Motor neuron (in vitro differentiated cells): ENCODE results near the gene DLG5. TPM values are rescaled to one million over a fixed set of nuclear protein-coding genes. Genes with fewer than 3 reads are reported as not detected.

ENCODE experiments used
- ATAC-seq, 8 experiments: fragments of 200-7000 bp; cut with Tn5 transposase; replicated peaks in 6 of 8; 2 replicates each; pipeline ENCODE4 v1.8.0; 2021; ENCODE audit warnings: mild to moderate bottlenecking in 8 of 8, moderate library complexity in 8 of 8
- H3K27ac ChIP-seq, 2 donors: fragments of 250-450 bp; sonication (Bioruptor Pico); 2 replicates each; pipeline ENCODE4 v1.9.0; 2021; ENCODE audit warnings: antibody characterized with exemption in 2 of 2, mild to moderate bottlenecking in 2 of 2, moderate library complexity in 1 of 2
- H3K4me1 ChIP-seq, 2 donors: fragments of 250-450 bp; sonication (Bioruptor Pico); replicated peaks in 1 of 2; 2 replicates each; pipeline ENCODE4 v1.6.1; 2021; ENCODE audit warnings: antibody characterized with exemption in 2 of 2, mild to moderate bottlenecking in 2 of 2, moderate library complexity in 1 of 2
- H3K4me3 ChIP-seq, 5 donors: fragments of 250-450 bp; sonication (Bioruptor Pico); 2 replicates each; pipeline ENCODE4 v1.9.0; 2021; ENCODE audit warnings: antibody characterized with exemption in 5 of 5, mild to moderate bottlenecking in 5 of 5, moderate library complexity in 4 of 5
- WGBS, 10 experiments: fragments of 450-650 bp; shearing (Covaris generic); methylation state at CpG; one replicate each; pipeline ENCODE4 v1.0.0; 2022; 5-methylcytosine and 5-hydroxymethylcytosine counted together
- in situ Hi-C, 9 experiments: fragments of 400-800 bp; cut with MboI; loops; one replicate each; pipeline ENCODE4 v1.15.0; 2021; ENCODE audit warnings: low sequenced_read_pairs in 9 of 9, low pct_unique_long_range_greater_than_20kb in 2 of 9; ENCODE audit not compliant: unreplicated experiment in 9 of 9
- total RNA-seq, 8 experiments: library from RNA; unstranded; fragments of 300-600 nt; gene quantifications; 2 replicates each; pipeline versions ENCODE4 v1.2.3 to v1.2.4, GENCODE V29; 2022

The DLG5 gene
- total RNA-seq, 8 experiments from 2014 or later: 18.2 to 62.7 (median 23.4) TPM

DNA sequence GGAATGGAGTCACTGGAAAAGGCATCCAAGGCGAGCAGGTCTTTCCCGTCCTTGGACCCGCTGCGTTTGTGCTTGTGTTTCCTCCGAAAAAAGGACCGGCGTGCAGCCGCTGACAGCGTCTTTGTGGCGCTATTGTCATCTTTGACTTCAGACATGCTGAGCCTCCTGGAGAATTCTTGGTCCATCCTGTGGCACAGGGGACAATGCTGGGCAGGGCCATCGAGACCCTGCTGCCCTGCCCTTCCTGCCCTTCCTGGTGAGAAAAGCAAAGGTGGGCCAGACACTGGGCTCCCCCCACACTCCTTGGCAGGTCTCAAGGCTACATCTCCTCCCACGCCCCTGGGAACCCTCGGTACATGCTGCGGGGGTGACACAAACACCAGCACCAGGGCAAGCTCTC, 120.9 kb downstream of the DLG5 start:
- Histone ChIP-seq H3K4me3 (no peak overlapping the region), H3K4me1 (no peaks in the 10 kb centered on the region), H3K27ac (no peak overlapping the region)
- no peak for ATAC-seq
- in situ Hi-C loops: no loop called here
- WGBS, 10 experiments: 80 to 100% (median 96%) methylated on average over 1 to 8 of the region's 14 CpGs; no CpG with 5 or more reads in 2 of the 10 experiments

DNA sequence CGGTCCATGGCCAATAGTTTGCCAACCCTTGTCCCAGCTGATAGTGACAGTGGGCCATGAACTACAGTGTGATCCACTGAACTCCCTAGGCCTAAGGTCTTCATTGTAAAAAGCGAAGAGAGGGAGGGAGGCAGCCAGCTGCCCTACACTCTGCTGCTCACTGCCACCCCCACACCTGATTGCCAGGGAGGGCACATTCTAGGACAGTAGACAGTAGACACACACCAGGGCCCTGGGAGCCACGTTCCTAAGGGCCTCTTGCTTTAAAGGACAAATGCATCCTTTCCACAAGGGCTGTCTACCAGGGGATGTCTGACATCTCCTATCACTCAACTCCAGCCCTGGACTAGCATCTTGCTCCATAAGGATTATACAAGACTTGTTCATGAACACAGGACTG, 122.2 kb downstream of the DLG5 start:
- WGBS, 10 experiments: 100% methylated on average over 1 to 2 of the region's 3 CpGs; no CpG with 5 or more reads in 7 of the 10 experiments
- H3K4me1 ChIP-seq: no peaks in the 10 kb centered on the region
- in situ Hi-C loops: no loop called here
- ATAC-seq: no peak
- no peak overlapping the region for H3K27ac ChIP-seq
- H3K4me3 ChIP-seq: no peak overlapping the region

DNA sequence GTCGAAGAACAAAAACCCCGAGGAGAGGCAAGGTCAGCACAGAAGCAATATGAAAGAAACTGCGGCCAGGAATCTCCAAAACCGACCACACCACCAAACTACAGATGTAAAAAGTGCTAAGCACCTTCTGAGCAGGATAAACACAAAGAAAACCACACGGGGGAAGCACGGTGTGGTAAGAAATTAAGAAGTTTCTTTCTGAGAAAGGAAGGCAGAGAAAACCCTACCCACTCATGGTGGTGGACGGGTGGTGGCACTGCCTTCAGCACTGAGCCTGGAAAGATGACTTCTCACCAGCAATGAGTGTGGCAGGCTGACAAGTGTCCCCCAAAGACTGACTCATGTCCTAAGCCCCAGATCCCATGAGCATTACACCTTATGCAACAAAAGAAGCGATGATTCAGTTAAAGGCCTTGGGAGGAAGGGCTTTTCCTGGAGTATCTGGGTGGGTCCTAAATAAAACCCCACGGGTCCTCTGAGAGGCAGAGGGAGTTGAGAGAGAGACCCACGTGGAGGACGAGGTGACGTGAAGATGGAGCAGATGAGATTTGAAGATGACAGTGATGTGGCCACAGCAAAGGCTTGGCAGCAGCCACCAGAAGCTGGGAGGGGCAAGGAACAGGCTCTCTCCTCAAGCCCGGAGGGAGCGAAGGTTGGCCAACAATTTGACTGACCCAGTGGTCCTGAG, 124.9 kb downstream of the DLG5 start:
- peak in 2 of 8 experiments; percentile 64 to 88 for ATAC-seq
- no peaks in the 10 kb centered on the region for H3K4me1 ChIP-seq
- 10 to 81% (median 67%) methylated on average over 2 to 12 of the region's 14 CpGs for WGBS, 10 experiments
- H3K4me3 ChIP-seq: no peak overlapping the region
- in situ Hi-C loops: no loop called here
- no peak overlapping the region for H3K27ac ChIP-seq

DNA sequence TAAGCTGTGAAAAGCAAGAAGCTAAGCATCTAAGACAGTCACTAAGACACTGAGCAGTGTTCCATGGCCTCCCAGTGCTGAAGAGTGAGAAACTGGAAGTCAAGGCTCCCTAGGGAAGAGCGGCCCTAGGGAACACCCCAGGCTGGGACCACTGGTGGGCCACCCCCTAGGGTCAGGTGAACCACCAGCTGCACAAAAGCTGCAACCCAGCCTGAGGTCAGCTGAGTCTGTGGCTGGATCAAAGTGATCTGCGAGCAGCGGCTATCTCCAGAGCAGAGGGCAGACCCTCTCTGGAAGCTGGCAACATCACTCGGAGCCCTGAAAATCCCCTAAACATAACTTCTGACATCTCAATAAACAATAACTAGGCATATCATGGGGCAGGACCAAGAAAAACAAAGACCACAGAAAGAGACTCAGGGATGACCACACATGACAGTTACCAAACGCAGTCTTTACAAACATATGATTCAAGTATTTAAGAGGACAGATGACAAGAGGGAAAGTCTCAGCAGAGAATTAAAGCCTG, 125.8 kb downstream of the DLG5 start:
- H3K27ac ChIP-seq: no peak overlapping the region
- H3K4me3 ChIP-seq: no peak overlapping the region
- in situ Hi-C loops: no loop called here
- WGBS, 10 experiments: 67 to 92% (median 89%) methylated on average over 1 to 3 of the region's 5 CpGs; no CpG with 5 or more reads in 2 of the 10 experiments
- ATAC-seq: no peak
- no peaks in the 10 kb centered on the region for H3K4me1 ChIP-seq

DNA sequence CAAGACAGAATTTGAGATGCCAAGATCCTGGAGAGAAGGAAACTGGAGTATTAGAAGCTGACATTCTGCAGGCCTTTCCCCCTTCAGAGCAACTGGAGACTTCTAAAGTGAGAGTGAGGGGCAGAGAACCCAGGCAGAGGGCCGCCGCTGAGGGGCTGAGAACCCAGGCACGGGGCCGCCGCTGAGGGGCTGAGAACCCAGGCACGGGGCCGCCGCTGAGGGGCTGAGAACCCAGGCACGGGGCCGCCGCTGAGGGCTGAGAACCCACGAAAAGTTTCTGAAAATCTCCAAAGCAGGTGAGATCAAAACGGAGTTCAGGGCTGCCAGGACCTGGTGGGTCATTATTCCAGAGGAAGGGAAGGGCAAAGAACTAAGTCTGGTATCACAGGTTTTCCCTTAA, 126.2 kb downstream of the DLG5 start:
- in situ Hi-C loops: no loop called here
- Histone ChIP-seq H3K27ac (no peak overlapping the region), H3K4me3 (no peak overlapping the region), H3K4me1 (no peaks in the 10 kb centered on the region)
- no peak for ATAC-seq
- 89 to 97% (median 93%) methylated on average over 2 to 13 of the region's 13 CpGs; no CpG with 5 or more reads in 6 of the 10 experiments for WGBS, 10 experiments

DNA sequence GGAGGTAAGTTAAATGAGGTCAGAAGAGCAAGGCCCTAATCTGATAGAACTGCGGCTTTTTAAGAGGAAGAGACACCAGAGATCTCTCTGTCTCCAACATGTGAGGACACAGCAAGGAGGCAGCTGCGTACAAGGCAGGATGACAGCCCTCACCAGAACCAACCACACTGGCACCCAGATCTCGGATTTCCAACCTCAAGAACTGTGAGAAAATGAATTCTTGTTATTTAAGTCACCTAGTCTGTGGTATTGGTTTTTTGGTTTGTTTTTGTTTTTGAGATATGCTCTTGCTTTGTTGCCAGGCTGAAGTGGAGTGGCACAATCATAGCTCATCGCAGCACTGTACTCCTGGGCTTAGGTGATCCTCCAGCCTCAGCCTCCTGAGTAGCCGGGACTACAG, 127.2 kb downstream of the DLG5 start:
- in situ Hi-C loops: no loop called here
- 90 to 100% (median 100%) methylated on average over 1 to 3 of the region's 5 CpGs; no CpG with 5 or more reads in 4 of the 10 experiments for WGBS, 10 experiments
- no peak overlapping the region for H3K4me3 ChIP-seq
- no peaks in the 10 kb centered on the region for H3K4me1 ChIP-seq
- ATAC-seq: no peak
- H3K27ac ChIP-seq: no peak overlapping the region

DNA sequence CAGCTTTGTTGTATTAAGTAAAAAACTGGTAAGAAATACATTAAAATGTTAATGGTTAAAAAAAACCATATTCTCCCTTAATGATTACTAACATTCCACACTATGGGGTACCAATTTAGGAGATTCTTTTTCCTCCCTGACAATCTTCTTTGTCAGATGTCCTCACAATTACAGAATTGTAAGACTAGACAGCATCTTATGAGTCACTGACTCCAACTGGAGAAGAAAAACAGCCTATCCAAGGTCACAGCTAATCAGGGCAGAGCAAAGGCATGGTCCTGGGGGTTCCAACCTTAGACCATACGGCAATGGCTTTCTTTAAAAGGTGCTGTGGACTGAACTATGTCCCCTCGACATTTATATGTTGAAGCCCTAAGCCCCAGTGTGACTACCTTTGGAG, 127.6 kb downstream of the DLG5 start:
- in situ Hi-C loops: no loop called here
- H3K27ac ChIP-seq: no peak overlapping the region
- no peak for ATAC-seq

DNA sequence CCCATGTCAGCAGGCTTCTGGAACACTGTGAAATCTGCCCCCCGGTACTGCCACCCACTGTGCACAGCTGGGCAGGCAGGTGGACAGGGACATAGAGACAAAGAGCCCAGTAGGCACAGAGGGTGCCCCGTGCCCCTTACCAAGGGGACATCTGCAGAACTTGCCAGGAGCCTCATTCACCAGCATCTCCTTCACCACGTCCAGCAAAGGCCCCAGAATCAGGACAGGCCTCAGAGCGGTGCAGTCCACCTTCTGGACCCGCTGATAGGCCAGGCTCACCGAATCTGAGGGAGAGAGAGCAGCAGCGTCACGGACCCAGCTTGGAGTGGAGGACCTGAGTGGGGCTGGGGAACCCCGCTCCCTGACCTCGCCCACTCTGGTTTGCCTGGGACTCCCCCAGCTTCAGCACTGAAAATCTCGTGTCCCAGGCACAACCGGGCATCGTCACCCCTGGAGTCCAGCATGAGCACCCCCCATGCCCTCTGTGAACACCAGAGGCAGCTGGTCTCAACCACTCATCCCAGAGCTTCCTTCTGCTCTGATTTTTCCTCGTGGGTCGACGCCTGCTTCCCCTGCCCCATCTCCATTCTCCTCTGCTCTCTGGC, 130.1 kb downstream of the DLG5 start:
- Histone ChIP-seq H3K4me3 (no peak overlapping the region), H3K27ac (no peak overlapping the region), H3K4me1 (no peaks in the 10 kb centered on the region)
- ATAC-seq: no peak
- WGBS, 10 experiments: 80 to 100% (median 93%) methylated on average over 1 to 6 of the region's 16 CpGs; no CpG with 5 or more reads in 3 of the 10 experiments
- in situ Hi-C loops: no loop called here

More for the DNA sequence above, 127.6 kb downstream of the DLG5 start:
- Histone ChIP-seq H3K4me3 (no peak overlapping the region), H3K4me1 (no peaks in the 10 kb centered on the region)
- 80 to 100% (median 86%) methylated on average over 1 of the region's 2 CpGs; no CpG with 5 or more reads in 5 of the 10 experiments for WGBS, 10 experiments

DNA sequence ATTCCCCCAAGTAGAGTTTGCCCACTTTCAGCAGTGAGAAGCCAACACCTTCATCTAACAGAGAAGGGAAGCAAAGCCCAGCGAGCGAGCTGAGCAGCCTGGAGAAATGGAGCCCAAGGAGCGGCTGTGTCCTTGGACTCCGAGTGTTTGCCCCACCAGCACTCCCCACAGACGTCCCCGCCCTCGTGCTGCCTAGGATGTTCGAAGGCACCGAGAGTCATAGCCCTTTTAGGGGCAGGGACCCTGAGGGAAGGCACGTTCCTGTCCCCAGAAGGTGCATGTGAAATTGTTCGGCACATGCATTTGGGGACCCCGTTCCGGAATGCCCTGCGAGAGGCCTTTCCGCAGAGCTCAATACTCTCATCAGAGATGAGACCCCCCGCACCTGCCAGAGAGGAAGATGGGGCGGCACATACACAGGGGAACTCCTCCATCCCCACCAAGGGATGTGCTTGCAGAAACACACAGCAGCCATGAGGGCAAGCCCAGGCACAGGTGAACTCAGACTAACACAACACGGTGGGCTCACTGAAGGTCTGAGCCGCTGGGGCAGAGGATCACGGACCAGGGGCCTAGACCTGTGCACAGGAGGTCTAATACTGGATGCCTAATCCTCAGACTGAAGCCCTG, 131.0 kb downstream of the DLG5 start:
- Histone ChIP-seq H3K27ac (no peak overlapping the region), H3K4me3 (no peak overlapping the region), H3K4me1 (no peaks in the 10 kb centered on the region)
- in situ Hi-C loops: no loop called here
- 100% methylated on average over 1 of the region's 20 CpGs; no CpG with 5 or more reads in 9 of the 10 experiments for WGBS, 10 experiments
- ATAC-seq: no peak

DNA sequence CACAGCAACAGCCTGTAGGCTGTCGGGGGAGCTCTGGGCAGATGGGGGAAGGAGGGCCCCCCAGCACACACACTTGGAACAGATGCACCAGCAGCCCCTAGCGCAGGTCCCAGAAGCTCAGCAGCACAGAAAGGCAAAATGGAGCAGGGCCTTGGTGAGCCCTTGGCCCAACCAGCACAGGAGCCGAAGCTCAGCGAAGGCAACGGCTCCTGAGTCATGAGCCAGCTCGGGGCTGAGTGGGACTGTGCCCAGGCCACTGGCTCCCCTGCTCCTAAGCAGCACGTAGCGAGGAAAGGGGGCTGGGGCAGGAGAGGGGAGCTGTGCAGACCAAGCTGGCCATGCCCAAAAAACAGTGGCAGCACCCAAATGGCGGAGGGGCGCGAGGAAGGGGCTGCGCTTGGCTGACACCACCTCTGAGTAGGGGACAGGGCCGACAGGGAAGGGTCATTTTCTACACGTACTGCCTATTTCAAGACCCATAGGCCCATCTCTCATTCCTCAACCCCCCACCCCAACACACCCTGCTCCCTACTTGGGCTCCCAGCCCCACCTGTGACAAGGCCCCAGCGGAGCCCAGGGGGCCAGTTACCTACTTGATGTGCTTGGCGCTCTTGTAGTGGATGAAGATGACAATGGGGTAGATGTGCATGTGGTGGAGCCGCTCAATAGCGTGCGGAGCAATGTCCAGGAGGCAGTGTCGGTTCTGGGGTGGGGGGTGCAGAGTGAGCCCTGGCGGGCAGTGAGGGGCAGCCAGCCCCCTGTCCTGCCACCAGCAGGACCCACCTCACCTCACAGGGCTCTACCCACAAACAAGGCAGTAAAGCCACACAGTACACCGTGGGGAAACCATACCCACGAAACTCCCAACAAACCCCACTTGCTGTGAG, 132.1 kb downstream of the DLG5 start:
- in situ Hi-C loops: no loop called here
- Histone ChIP-seq H3K27ac (no peak overlapping the region), H3K4me3 (no peak overlapping the region), H3K4me1 (no peaks in the 10 kb centered on the region)
- ATAC-seq: no peak
- WGBS, 10 experiments: 40 to 100% (median 100%) methylated on average over 1 to 3 of the region's 23 CpGs; no CpG with 5 or more reads in 5 of the 10 experiments

DNA sequence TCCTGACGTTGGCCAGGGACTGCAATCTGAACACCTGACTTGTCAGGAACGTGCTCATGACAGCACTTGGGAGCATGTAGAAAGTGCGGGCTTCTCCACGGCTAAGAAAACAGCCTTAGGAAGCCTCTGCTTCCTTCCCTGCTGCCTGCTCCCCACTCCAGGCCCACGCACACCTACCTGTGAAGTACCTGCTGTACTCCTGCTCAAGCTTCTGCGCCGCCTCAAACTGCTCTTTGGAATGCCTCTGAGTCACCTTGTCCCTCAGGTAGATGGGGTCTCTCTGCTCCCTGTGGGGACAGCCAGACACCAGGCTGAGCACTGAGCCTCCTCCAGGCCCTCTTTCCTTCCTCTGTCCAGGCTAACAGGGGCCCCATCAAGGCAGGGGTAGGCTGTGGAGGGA, 132.7 kb downstream of the DLG5 start:
- no peak for ATAC-seq
- H3K4me1 ChIP-seq: no peaks in the 10 kb centered on the region
- H3K4me3 ChIP-seq: no peak overlapping the region
- no peak overlapping the region for H3K27ac ChIP-seq
- in situ Hi-C loops: no loop called here
- 73 to 100% (median 81%) methylated on average over 1 to 6 of the region's 7 CpGs; no CpG with 5 or more reads in 5 of the 10 experiments for WGBS, 10 experiments

DNA sequence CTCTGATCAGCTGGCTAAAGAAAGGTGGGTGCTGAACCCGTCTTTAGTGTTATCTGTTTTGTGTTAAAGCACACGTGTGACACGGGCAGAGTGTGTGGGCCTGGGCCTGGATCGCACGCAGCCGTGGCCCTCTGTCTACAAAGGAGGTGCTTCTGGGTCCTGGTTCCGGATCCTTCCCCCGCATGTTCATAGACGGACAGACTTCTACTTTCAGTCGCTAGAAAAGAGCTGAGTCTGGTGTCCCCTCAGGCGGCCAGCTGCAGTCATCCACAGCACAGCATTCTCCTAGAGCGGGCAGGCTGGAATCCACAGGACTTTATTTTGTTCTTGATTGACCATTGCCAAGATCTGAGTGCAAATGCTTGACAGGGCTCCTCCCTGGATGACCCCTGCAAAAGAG, 134.4 kb downstream of the DLG5 start:
- no peak for ATAC-seq
- in situ Hi-C loops: no loop called here
- 72 to 100% methylated on average over 2 to 3 of the region's 12 CpGs; no CpG with 5 or more reads in 8 of the 10 experiments for WGBS, 10 experiments

More for the DNA sequence above, 134.4 kb downstream of the DLG5 start:
- Histone ChIP-seq H3K27ac (no peak overlapping the region), H3K4me1 (no peaks in the 10 kb centered on the region), H3K4me3 (no peak overlapping the region)
